HG02970 (cell line): Measurements from ENCODE around the gene TLR9.

Source experiments
- ATAC-seq: cut with Tn5 transposase; IDR thresholded peaks from one replicate; pipeline ENCODE4 v1.9.1; 2021; ENCODE audit warnings: mild to moderate bottlenecking, moderate library complexity, moderate number of reproducible peaks; ENCODE audit not compliant: unreplicated experiment, low FRiP score

The TLR9 gene

DNA sequence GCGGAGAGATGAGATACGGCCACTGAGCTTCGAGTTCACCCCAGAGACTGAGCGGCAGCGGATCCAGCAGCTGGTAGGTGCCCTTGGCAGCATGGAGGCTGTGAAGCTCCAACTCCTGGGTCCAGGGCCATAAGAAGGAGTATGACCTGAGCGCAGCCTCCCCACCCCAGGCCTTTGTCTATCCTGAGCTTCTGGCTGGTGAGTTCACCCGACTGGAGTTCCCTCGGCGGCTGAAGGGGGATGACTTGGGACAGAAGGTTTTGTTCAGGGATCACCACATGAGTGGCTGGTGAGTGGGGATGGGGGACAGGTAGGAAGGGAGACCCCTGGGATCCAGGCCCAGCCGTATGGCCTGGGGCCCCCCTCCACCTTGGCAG is 22.7 kb upstream of the TLR9 start:
- no peak for ATAC-seq

DNA sequence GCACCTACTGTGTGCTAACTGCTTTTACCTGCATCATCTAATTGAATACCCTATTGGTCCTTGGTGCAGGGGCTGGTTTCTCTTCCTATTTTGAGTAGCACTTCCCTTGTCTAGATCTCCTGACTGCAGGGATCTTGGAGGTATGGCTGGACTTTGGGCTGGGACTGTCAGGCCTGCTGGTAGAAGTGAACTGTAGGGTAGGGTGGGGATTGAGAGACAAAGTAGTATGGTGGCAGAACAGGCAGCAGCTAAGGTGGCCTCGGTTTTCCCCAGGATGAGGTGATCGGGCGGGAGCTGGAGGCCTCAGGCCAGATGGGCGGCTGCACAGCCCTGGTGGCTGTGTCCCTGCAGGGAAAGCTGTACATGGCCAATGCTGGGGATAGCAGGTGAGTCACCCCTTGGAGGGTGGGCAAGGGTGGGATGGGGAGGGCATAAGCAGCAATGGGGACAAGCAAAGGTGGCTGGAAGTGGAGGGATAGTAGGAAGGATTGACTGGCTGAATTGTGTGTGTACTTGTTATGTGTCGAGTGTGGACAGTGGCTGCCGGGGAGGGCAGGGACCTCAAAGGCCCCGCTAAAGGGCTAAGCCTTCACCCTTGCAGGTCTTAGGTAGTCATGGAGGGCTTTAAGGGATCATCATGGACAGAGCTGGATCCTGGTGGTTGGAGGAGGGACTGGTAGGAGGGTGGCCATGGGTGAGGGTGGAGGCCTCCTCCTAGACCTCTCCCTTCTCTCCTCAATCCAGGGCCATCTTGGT is 22.1 kb upstream of the TLR9 start:
- no peak for ATAC-seq

DNA sequence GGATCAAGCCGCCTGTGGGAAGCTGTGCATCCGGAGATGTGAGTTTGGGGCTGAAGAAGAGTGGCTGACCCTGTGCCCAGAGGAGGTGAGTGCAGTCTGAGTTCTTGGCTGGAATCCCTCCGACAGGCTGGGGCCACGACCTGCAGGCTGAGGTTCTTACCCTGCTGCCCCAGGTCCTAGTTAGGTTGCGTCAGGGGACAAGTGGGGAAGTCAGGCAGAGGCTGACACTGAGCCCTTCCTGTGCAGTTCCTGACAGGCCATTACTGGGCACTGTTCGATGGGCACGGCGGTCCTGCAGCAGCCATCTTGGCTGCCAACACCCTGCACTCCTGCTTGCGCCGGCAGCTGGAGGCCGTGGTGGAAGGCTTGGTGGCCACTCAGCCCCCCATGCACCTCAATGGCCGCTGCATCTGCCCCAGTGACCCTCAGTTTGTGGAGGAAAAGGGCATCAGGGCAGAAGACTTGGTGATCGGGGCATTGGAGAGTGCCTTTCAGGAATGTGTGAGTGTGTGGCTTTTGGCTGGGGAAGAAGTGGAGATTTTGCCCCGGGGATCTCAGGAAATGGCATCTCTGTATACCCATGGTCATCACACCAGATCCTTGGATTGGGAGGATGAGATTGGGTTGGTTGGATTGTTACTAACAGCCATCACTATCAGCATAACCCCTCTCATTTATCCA is 21.4 kb upstream of the TLR9 start:
- no peak for ATAC-seq

DNA sequence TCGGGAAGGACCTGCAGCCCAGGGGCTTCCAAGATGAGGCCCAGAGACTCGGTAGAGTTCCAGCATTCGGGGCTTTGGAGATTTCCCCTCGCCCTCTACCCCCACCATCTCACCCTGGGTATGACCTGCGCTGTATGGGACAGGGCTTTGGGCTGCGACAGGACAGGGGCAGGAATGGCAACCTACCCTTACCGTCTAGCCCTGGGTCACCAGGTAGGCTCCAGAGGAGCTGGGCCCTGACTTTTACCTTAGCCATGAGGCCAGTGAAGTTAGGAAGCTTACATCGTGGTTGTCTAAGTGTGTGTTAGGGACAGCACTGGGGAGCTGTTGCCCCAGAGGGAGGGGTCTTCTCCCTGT is 20.8 kb upstream of the TLR9 start:
- no peak for ATAC-seq

DNA sequence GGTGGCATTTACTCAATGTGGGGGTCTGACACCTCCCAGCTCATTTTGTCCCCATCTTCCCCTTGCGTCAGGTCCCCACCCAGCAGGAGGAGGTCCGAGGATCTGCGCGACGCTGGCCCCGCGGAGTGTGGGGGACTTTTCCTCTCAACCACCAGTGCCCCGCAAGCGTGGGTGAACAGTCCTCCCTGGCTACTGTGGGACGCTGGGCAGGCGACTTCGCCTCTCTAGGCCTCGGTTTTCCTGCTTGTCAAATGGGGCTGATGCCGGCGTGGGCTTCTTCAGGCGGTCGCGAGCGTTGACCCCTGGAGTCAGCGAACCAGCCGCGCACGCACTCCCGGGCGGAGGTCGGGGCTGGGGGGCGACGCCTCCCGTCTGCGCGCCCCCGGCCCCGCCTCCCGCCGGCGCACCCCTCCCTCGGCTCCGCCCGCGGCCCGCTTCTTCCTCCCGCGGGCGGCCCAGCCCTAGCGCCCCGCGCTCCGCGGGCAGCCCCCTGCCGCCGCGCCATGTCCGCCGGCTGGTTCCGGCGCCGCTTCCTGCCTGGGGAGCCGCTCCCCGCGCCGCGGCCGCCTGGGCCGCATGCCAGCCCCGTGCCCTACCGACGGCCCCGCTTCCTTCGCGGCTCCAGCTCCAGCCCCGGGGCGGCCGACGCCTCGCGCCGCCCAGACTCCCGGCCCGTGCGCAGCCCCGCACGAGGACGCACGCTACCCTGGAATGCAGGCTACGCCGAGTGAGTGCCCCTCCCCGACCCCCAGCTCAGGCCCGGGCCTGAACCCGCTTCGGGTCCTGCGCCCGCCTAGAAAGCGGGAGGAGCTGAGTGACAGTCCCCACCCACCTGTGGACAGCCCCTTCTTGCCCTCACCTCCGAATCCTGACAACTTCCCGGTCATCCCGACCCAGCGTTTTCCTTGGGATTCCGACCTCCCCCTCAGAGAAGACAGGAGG is 20.1 kb upstream of the TLR9 start, which contains the start of gene PPM1M:
Gene PPM1M (plus strand): TSS at position 438 of the 942 bp plus-strand sequence. CDS start 66 bp downstream, at position 504.
- no peak for ATAC-seq

DNA sequence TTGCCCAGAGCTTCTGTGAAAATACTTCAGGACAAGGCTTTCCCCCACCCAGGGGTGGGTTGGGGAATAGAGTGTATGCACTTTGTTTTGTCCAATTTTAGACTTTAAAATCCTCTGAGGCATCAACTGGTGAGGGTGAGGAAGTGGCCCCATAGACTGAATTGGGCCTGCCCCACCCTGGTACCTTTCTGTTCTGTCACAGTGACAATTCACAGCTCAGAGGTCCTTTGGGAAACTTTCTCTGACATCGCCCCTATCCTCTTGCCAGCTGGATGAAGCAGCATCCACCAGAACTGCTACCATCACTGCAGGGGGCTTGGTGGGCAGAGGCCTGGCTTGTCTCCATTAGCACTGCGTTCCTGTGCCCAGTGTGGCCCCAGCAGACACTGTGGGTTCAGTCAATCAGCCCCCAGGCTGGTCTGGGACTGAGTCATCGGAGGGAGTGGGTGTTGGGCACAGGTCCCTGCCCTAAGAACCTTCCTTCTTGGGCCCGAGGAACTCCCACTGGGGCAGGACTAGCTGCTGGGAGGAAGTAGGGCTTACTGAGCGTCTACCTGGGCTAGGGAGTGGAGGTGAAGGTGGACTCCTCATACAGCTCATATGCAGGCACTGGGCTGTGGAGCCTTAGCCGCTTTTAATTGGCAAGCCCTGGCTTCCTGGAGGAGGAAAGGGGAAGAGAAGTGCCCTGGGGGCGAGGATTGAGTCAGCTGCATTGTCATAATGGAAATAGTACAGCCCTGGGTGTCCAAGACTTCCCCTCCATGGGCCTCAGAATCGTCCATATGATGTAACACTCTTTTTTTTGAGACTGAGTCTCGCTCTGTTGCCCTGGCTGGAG is 18.6 kb upstream of the TLR9 start:
- ATAC-seq = no peak

DNA sequence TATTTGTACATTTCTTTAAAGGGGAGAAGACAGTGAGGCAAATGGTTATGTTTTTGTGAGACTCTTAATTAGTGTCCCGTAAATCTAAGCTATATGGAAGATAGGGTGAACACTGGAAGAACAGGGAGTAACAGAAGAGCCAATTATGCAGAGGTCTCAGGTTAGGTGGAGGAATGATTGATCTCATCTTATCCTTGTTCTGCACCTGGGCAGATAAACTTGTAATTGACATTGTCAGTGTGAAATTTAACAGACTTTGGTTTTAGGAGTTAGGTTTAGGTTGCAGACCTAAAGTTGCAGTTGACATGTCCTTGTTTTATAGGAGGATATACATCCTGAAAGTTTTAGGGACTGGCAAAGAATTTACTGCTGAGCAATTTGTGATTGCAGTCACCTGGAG is 16.6 kb upstream of the TLR9 start:
- no peak for ATAC-seq

DNA sequence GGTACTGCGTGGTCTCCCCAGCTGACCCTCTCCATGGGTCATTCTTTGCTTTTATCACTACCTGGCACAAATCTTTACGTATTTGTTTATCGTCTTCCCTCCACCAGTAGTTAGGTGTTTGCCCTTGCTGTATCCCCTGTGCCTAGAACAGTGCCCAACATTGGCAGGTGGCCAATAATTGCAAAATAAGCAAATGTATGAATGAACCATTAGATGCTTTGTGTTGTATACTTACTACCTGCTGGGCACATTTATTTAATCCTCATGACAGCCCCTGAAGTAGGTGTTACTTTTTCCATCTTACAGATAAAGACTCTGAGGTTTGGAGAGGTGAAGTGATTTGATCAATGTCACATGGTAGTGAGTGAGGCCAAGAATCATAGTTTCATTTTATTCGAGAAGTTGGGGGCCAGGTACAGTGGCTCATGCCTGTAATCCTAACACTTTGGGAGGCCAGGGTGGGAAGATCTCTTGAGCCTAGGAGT is 15.5 kb upstream of the TLR9 start:
- ATAC-seq = no peak

DNA sequence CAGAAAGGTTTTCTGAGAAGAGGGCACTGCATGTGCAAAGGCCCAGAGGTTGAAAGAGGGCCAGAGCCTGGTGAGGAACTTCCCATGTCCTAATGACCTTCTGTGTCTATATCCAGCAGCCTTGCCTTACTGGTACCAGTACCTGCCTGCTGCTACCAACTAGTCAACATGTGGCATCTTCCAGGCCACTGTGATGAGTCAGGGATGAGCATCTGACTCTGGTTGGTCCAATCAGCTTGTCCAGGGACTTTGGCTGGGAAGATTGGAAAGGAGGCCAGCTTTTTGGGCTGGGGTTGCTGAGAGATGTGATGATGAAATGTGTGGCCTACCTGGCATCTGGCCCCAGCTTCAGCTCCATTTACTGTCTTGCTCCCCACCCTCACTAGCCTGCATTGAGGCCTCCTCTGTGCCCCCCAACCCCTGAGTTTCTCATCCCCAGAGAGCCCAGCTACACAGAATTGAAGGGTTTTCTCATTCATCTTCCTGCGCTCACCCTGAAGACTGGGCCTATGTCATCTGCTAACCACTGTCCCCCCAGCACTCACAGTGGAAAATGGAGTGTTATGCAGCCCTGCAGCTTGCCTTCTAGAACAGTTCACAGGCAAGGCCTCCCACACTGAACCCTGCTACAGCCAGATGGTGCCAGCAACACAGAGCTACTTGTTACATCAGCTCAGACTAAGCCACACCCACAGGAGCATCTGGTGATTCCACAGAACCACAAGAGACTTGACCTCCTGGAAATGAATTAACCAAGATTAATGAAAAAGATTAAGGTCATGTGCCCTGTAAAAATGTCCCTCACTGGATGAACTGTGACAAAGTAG is 14.8 kb upstream of the TLR9 start:
- ATAC-seq = no peak

DNA sequence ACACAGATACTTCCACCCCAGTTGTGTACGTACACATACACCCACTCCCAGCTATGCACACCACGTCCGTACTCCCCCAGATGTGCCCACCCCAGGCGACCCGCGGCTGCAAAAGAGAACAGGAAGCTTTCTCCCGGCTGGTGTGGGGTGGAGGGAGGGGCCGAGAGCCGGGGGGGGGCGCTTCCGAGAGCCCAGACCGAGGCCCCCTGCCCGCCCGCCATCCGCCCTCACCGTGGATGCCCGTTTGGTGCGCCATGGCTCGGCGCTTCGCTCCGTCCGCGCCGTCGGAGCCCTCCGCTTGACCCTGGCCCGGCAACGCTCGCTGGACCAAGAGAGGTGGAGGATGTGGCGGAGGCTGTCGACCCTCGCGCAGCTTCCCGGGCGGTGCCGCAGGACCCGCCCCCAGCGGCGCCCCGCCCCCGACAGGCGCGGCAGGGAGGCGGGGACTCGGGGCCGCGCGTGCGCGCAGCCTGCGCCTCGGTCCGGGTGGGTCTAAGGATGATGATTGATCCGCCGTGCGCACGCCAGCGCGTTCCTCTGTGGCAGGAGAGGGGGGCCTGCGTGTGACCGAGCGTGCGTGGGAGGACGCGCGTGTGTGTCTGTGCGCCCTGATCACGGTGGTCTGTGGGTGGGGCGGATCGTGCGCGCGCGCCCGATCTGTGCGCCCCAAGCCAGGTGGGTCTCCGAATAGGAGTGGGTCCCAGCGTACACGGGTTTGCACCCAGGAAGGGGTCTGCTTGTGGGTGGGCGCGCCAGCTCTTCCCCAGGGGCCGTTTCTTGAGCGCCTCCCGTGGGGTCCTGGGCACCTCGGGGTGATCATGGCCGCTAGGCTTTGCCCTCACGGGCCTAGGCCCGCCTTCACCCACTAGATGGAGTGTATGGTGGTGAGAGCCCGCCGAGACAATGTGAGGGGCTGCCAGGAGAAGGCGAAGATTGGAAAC is 13.6 kb upstream of the TLR9 start, which contains the start of gene TWF2:
Gene TWF2 (minus strand): TSS at position 398 of the 941 bp plus-strand sequence. CDS start 142 bp downstream, at position 256.
- ATAC-seq = peak; percentile 67

DNA sequence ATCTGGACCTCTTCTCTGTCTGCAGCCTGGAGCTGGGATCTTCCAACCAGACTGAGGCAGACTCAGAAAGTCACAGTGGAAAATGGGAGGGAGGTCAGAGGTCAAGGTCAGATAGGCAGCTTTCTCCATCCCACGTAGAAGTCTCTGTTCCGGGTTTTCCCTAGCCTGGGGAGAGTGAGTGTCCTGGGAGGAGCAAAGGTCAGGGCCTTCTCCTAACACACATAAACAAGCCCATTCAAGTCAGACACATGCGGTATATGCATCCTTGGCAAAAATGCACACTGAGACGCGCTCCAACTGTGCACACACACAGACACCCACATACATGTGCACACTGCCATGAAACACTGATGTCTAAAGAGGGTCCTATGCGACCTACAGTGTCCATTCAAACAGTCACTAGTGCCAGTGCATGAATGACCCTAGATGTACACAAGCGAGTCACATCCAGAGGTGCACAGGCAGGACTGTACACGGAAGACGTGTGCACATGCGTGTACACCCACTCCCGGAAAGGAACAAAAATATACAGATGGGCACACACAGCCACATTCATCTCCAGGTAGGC is 12.8 kb upstream of the TLR9 start:
- ATAC-seq = peak; percentile 3

DNA sequence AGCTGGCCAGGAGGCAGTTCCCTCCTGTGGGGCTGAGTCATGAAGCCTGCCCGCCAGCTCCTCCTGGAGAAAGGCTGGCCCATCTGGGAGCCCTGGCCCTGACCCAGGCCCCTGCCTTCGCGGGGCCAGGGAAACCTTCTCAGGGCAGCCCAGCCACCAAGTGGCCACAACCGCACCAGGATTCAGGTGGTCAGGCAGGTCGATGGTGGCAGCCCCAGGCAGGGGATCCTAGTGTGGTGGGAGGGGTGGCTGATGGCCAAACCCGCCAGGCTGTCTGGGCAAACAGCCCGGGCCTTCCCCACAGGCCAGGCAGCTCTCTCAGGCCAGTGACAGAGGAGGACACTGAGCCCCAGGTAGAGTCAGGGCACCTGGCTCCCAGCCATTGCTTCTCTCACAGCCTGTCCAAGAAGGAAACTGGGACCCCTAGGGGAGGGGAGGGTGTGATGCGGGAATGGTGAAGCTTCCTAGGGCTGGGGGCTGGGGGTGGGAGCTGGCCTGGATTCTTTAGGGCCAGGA is 12.3 kb upstream of the TLR9 start:
- no peak for ATAC-seq

DNA sequence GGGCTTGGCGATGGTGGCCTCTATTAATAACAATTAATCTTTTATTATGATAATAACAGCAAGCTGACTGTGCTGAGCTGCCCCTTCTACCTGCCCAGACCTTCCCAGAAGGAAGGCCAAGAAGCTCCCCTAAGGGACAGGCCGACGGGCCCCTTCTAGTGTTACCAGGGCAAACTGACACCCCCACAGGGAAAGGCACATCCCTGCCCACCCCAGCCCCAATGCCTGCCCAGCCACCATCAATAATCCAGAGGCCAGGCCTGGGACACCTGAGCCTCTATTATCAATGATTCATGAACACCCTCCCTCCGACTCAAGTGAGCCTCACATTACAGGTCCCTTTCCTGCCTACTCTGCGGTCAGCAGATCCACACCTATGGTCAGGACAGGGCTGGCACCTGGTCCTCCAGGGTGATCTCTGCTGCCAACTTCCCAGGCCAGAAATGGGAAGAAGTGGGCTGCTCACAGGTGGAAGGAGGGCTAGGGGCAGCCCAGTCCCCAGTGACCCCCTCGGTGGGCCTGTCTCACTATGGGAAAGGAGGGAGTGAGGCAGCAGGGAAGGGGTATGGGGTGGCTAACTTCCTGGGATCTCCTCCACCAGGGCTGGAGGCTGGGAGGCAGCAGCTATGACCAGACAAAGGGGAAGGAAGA is 11.7 kb upstream of the TLR9 start:
- ATAC-seq = no peak

DNA sequence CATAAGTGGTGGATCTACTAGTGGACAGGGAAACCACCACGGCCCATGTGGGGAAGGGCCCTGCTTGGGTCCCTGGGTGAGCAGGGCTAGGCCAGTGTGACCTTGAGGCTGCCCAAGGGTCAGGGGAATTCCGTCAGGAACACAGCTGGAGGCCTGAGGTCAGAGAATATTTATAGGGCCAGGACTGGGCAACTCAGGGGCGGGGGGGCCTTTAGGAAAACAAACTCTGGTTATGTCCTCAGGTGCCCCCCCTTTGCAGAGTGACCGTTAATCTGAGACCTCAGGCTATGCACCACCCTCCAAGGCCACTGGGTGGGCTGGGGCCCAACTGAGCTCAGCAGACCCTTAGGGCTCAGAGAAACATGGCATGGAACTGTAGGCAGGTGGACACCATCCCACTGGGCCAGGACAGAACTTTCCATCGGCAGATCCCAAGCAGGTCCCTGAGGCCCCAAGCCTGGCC is 11.0 kb upstream of the TLR9 start:
- no peak for ATAC-seq

DNA sequence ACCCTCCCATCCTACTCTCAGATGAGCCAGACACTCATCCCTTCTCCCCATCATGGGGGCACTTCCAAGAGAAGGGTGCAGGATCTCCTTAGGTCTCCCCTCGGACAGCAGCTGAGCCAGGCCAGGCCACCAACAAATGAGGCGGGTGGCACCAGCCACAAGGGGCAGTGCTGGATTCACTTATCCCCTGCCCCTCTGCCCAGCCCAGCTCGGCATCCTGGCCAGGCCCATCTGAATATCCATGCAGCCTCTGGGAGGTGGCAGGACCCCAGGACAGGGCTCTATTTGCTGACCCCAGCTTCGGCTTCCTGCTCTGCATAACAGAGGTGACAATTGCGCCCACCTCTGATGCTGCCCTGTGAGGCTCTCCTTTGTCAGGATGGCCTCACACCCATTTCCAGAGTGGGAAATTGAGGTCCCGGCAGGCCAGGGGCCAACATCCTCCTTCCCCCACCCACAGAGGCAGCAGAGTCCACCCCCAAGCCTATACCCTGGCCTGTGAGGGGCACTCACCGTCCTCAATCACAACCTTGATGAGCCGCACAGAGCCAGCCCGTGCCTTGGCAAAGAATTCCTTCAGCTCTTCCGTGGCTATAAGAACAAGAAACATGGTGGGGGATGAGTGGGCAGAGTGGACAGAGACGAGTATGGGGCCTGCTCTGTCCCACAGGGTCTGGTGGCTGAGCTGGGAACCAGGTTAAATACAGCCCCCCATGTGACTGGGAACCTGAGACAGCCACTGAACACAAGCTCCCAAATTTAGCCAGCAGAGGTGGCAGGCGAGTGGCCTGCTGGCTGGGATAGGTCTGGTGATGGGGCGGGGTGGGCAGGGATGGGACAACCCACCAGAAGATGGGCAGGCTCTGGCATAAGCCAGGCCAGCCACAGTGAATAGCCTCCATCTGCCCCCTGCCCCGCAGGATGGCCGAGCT is 9.3 kb upstream of the TLR9 start:
- ATAC-seq = no peak

DNA sequence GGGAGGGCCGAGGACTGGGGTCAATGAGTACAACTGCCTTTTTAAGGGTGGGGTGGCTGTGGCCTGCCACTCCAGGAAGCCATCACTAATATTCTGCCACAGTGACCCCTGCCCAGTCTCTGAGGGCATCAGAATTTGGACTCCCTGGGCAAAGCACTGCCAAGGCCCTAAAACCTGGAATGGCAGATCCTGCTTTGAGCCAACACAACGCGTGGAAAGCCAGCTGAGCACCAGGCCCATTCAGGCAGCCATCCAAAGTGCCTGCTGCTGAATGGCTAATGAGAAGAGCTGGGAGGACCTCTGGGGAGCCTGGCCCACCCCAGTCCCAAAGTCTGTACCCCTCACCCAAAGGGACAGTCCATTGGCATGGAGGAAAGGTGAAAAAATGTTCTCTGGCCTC is 8.5 kb upstream of the TLR9 start:
- ATAC-seq = no peak
